Cardiac muscle cell (in vitro differentiated cells and primary cell): ENCODE results near the gene RSPH9. TPM values are rescaled to one million over a fixed set of nuclear protein-coding genes. Genes with fewer than 3 reads are reported as not detected.

ENCODE experiments used
- DNase-seq, 2 donors: peaks; one replicate each; pipeline versions ENCODE4 v3.0.0 to v3.0.0-alpha.2; 2010 to 2017; ENCODE audit warnings: low read depth in 1 of 2, low spot score in 1 of 2
- H3K27ac ChIP-seq: fragments of 200-600 bp; sonication (generic); 2 replicates; pipeline ENCODE4 v1.5.1; 2016
- H3K27me3 ChIP-seq: fragments of 200-600 bp; sonication (generic); 2 replicates; pipeline ENCODE4 v1.6.0; 2016; ENCODE audit warnings: control low read depth
- H3K36me3 ChIP-seq: fragments of 200-600 bp; sonication (generic); 2 replicates; pipeline ENCODE4 v1.5.1; 2016; ENCODE audit warnings: control low read depth
- H3K4me1 ChIP-seq: fragments of 200-600 bp; sonication (generic); 2 replicates; pipeline ENCODE4 v1.8.1; 2017; ENCODE audit warnings: low read depth, mild to moderate bottlenecking, mixed run types
- H3K4me3 ChIP-seq: fragments of 200-600 bp; sonication (generic); 2 replicates; pipeline ENCODE4 v1.5.1; 2016; ENCODE audit warnings: mild to moderate bottlenecking
- H3K9me3 ChIP-seq: fragments of 200-600 bp; sonication (generic); 2 replicates; pipeline ENCODE4 v1.5.1; 2017; ENCODE audit warnings: low read depth, mild to moderate bottlenecking, control low read depth
- polyA plus RNA-seq: library from polyadenylated mRNA; unstranded; fragments of >200 nt; fragmentation: Nextera tagmentation; extraction: Ambion mirVana; gene quantifications from 2 replicates; pipeline ENCODE4 v1.2.1, GENCODE V29; 2016
- total RNA-seq: library from RNA; depleted of rRNA; stranded (reverse); fragments of >200 nt; gene quantifications from 2 replicates; pipeline ENCODE4 v1.2.3, GENCODE V29; 2016
- TF ChIP-seq, protein P1 (sequence below): IDR thresholded peaks from 2 replicates; pipeline ENCODE4 v1.5.1; 2012; ENCODE audit warnings: low read depth, mild to moderate bottlenecking, low read length

The RSPH9 gene
- total and polyA plus RNA-seq, 2 experiments from 2014 or later: 2.9 to 5.8 TPM

- H3K9me3 ChIP-seq: no peaks in the 10 kb centered on the region
- peak in 1 of 2 donors; percentile 95 for DNase-seq
- H3K4me3 ChIP-seq: no peak overlapping the region
- H3K27ac ChIP-seq: no peak overlapping the region
- TF ChIP-seq, protein P1, sequence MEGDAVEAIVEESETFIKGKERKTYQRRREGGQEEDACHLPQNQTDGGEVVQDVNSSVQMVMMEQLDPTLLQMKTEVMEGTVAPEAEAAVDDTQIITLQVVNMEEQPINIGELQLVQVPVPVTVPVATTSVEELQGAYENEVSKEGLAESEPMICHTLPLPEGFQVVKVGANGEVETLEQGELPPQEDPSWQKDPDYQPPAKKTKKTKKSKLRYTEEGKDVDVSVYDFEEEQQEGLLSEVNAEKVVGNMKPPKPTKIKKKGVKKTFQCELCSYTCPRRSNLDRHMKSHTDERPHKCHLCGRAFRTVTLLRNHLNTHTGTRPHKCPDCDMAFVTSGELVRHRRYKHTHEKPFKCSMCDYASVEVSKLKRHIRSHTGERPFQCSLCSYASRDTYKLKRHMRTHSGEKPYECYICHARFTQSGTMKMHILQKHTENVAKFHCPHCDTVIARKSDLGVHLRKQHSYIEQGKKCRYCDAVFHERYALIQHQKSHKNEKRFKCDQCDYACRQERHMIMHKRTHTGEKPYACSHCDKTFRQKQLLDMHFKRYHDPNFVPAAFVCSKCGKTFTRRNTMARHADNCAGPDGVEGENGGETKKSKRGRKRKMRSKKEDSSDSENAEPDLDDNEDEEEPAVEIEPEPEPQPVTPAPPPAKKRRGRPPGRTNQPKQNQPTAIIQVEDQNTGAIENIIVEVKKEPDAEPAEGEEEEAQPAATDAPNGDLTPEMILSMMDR: no peak
- no peaks in the 10 kb centered on the region for H3K36me3 ChIP-seq
- peaks cover 7% of the 10 kb centered on the region for H3K4me1 ChIP-seq
- H3K27me3 ChIP-seq: no peaks in the 10 kb centered on the region
Measured at GRCh38 chr6:43708860-43709653, 64.2 kb downstream of the RSPH9 start.

DNA sequence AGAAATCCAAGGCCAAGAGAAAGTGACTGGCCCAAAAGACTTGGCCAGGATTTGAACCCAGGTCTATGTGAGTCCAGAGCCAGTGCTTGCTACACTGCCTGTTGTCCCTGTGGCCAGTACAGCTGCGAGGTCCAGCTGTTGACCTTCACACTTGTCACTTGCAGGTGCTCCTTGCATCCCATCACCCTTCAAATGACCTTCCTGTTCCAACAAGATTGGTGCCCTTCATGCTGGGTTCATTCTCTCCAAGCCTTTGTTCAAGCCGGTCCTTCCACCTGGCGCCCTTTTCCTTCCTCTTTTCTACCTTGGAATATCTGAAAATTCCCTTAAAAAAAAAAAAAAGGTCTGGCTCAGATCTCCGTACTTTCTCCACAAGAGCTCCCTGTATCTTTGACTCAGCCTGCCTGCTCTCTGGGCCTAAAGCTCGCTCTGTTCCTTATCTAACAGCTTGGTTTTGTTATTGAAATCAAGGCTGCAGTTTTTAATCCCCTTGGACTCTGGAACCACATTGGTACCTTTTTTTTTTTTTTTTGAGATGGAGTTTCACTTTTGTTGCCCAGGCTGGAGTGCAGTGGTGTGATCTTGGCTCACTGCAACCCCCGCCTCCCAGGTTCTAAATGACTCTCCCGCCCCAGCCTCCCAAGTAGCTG is 64.9 kb downstream of the RSPH9 start:
- Histone ChIP-seq H3K4me3 (no peak overlapping the region), H3K27me3 (no peaks in the 10 kb centered on the region), H3K27ac (no peak overlapping the region), H3K36me3 (no peaks in the 10 kb centered on the region), H3K4me1 (peaks cover 14% of the 10 kb centered on the region), H3K9me3 (no peaks in the 10 kb centered on the region)
- peak in 1 of 2 donors; percentile 73 for DNase-seq
- TF ChIP-seq, protein P1: no peak

DNA sequence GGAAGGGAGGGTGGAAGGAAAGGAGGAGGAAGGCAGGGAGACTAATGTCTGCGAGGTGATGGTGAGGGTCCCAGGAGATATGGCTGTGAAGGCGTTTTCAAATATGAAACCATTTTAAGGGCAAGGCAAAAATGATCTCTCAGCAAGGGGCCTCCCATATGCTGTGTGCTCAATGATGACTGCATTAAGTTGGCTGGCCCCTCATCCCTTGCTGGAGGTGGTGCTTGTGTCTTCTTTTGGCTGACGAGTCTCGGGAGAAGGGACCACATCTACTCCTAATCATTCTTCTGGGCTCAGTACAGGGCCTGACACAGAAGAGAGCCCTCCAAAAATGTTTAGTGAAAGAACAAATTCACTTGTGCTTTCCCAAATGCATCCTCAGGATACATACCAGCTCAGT is 65.7 kb downstream of the RSPH9 start:
- no peaks in the 10 kb centered on the region for H3K9me3 ChIP-seq
- H3K27ac ChIP-seq: no peak overlapping the region
- no peaks in the 10 kb centered on the region for H3K36me3 ChIP-seq
- DNase-seq: no peak
- no peak overlapping the region for H3K4me3 ChIP-seq
- TF ChIP-seq, protein P1: no peak
- no peaks in the 10 kb centered on the region for H3K27me3 ChIP-seq
- peaks cover 14% of the 10 kb centered on the region for H3K4me1 ChIP-seq

GRCh38 chr6:43712579-43712978 is 67.7 kb downstream of the RSPH9 start:
- Histone ChIP-seq H3K4me3 (no peak overlapping the region), H3K9me3 (no peaks in the 10 kb centered on the region), H3K27me3 (no peaks in the 10 kb centered on the region), H3K36me3 (no peaks in the 10 kb centered on the region), H3K4me1 (peaks cover 6% of the 10 kb centered on the region), H3K27ac (no peak overlapping the region)
- TF ChIP-seq, protein P1: no peak
- DNase-seq: no peak

- peak overlapping the region; percentile 5 for H3K27ac ChIP-seq
- H3K36me3 ChIP-seq: no peaks in the 10 kb centered on the region
- no peak overlapping the region for H3K4me3 ChIP-seq
- TF ChIP-seq, protein P1: no peak
- no peaks in the 10 kb centered on the region for H3K27me3 ChIP-seq
- H3K4me1 ChIP-seq: peaks cover 6% of the 10 kb centered on the region
- no peak for DNase-seq
- no peaks in the 10 kb centered on the region for H3K9me3 ChIP-seq
Measured at GRCh38 chr6:43713643-43714310, 68.9 kb downstream of the RSPH9 start.
